COR-L47 (cell line): ENCODE data around the gene RNF14.

ENCODE experiments used
- DNase-seq: peaks from one replicate; lab custom pipeline; 2025; lab: John Stamatoyannopoulos, UW

RNF14 gene

GRCh38 chr5:141947316-141947715, 21.6 kb upstream of the RNF14 start:
- DNase-seq, result no peak

GRCh38 chr5:141948812-141949211, 20.1 kb upstream of the RNF14 start:
- no peak for DNase-seq

GRCh38 chr5:141949511-141949910, 19.4 kb upstream of the RNF14 start:
- no peak for DNase-seq

- DNase-seq, result no peak
Observed at GRCh38 chr5:141950207-141951005, 18.5 kb upstream of the RNF14 start.

- peak; percentile 5 for DNase-seq
Observed at GRCh38 chr5:141951332-141951781, 17.5 kb upstream of the RNF14 start.

GRCh38 chr5:141952020-141952419, 16.9 kb upstream of the RNF14 start:
- no peak for DNase-seq

- DNase-seq, result no peak
Observed at GRCh38 chr5:141954194-141954593, 14.7 kb upstream of the RNF14 start.

GRCh38 chr5:141957367-141957996, 11.4 kb upstream of the RNF14 start:
- peak; percentile 29 for DNase-seq

GRCh38 chr5:141958113-141958512, 10.8 kb upstream of the RNF14 start, which contains the start of gene PCDH12:
Gene PCDH12, minus strand, starts transcription at chr5:141958202. Its CDS starts 351 bp downstream, at chr5:141957851.
- DNase-seq, result peak; percentile 31

- no peak for DNase-seq
Observed at GRCh38 chr5:141958546-141959172, 10.2 kb upstream of the RNF14 start.

GRCh38 chr5:141960018-141960417, 8.9 kb upstream of the RNF14 start:
- DNase-seq, result no peak

- DNase-seq, result peak; percentile 85
Observed at GRCh38 chr5:141960449-141961323, 8.2 kb upstream of the RNF14 start.

- DNase-seq, result no peak
Observed at GRCh38 chr5:141961466-141961865, 7.4 kb upstream of the RNF14 start.

- DNase-seq, result no peak
Observed at GRCh38 chr5:141963701-141964100, 5.2 kb upstream of the RNF14 start.

GRCh38 chr5:141965071-141965470, 3.8 kb upstream of the RNF14 start:
- no peak for DNase-seq

- DNase-seq, result no peak
Observed at GRCh38 chr5:141966275-141966962, 2.5 kb upstream of the RNF14 start.

GRCh38 chr5:141966963-141967333, 2.0 kb upstream of the RNF14 start:
- no peak for DNase-seq

GRCh38 chr5:141969783-141970771, 1.2 kb downstream of the RNF14 start:
- no peak for DNase-seq

- no peak for DNase-seq
Observed at GRCh38 chr5:141973871-141974595, 5.1 kb downstream of the RNF14 start.
